GDM1 (cell line): Measurements from ENCODE around the gene TBX10.
"Not testable (repeated sequence)": the region's sequence is repeated elsewhere in the genome, so short reads cannot be mapped to it uniquely, and the experiment has no call there.

Source experiments
- DNase-seq: peaks from one replicate; lab custom pipeline; 2025; lab: John Stamatoyannopoulos, UW

TBX10 gene

DNA sequence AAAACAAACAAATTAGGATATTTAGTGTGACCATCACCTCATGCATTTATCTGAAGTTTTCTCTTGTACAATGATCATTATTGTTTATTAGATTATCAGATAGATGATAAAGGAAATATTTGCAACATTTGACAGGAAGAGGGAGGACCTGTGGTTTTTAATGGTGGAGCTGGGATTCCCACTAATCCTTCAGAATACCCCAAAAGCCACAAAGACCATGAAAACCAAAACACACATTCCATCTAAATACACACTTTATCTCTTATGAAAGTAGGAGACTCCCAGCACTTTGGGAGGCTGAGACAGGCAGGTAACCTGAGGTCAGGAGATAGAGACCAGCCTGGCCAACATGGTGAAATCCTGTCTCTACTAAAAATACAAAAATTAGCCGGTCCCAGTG is 40.4 kb downstream of the TBX10 start:
- no peak for DNase-seq

DNA sequence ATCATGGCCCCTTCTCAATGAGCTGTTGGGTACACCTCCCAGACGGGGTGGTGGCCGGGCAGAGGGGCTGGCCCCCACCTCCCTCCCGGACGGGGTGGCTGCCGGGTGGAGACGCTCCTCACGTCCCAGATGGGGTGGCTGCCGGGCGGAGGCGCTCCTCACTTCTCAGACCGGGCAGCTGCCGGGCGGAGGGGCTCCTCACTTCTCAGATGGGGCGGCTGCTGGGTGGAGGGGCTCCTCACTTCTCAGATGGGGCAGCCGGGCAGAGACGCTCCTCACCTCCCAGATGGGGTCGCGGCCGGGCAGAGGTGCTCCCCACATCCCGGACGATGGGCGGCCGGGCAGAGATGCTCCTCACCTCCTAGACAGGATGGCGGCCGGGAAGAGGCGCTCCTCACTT is 41.6 kb downstream of the TBX10 start:
- DNase-seq: not testable (repeated sequence)

DNA sequence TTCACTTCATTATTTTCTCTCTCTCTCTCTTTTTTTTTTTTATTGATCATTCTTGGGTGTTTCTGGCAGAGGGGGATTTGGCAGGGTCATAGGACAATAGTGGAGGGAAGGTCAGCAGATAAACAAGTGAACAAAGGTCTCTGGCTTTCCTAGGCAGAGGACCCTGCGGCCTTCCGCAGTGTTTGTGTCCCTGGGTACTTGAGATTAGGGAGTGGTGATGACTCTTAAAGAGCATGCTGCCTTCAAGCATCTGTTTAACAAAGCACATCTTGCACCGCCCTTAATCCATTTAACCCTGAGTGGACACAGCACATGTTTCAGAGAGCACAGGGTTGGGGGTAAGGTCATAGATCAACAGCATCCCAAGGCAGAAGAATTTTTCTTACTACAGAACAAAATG is 42.1 kb downstream of the TBX10 start:
- not testable (repeated sequence) for DNase-seq

DNA sequence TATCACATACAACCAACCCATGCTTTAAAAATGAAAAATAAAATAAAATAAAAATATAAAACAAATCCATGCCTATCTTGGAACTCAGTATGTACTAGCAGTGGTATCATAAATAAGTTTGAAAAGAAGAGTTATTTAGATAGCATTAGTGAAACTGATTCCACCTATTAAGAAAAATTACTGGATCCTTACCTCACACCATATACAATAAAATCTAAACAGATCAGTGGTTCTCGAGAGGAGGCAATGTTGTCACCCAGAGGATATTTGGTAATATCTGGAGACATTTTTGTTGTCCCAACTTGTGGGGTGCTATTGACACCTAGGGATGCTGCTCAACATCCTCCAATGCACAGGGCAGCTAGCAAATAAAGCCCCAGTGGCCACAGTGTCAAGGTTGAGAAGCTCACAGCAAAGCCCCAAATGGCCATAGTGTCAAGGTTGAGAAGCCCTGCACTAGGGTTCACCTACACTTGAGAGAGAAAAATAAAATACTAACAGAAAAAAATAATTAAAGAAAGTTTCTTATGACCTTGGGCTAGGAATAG is 42.7 kb downstream of the TBX10 start:
- no peak for DNase-seq

DNA sequence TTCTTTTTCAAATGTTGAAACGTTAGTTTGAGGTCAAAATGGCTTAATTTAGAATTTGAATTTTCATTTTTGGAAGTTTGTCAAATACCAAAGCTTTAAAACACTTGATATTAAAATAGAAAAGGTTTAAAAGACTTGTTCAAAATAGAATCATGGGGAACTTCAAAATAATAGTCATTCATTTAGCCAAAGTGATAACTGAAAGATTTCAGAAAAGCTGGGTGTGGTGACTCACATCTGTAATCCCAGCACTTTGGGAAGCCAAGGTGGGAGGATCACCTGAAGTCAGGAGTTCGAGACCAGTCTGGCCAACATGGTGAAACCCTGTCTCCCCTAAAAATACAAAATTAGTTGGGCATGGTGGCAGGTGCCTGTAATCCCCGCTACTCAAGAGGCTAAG is 45.1 kb downstream of the TBX10 start:
- no peak for DNase-seq

DNA sequence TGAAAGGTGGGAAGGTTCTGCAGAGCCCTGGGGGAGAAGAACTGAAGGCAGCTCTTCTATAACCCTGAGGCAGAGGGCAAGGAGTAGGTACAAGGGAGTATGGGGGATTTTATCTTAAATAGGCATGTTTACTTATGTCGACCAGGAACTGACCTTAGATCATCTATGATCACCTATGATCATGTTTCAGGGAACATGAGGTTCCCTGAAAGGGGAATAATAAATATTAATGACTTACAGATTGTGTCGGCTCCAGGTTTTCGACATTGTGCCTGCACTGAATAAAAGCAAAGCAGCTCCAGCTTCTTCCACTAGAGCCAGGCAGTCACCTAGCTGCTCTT is 46.0 kb downstream of the TBX10 start:
- no peak for DNase-seq

DNA sequence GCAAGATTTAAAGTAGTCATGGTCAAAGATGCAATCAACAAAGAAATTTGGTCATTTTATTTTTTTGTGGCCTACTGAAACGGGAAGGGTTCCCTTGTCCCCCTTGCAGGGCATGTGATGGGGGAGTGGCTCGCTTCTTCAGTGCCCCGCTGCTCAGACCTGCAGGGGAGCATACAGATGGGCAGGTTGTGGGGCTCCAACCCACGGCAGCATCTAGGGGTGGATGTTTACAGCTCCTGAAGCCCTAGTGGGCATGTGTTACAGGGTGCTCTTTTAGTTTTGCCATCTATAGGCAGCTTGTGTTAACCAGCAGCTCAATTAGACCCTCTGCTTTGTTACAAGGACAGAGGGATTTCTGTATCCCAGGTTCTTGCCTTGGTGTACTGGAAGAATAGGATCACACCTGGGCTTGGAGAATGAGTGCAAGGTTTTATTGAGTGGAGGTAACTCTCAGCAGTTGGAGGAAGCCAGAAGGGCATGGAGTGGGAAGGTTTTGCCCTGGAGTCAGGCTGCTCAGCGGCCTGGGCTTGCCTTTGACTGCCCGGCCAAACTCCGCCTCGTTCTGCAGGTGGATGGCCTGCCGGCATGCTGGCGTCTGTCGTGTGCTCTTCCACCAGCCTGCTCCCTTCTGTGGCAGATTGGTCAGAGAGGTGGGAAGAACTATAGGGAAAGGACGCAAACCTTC is 46.5 kb downstream of the TBX10 start:
- DNase-seq: no peak

DNA sequence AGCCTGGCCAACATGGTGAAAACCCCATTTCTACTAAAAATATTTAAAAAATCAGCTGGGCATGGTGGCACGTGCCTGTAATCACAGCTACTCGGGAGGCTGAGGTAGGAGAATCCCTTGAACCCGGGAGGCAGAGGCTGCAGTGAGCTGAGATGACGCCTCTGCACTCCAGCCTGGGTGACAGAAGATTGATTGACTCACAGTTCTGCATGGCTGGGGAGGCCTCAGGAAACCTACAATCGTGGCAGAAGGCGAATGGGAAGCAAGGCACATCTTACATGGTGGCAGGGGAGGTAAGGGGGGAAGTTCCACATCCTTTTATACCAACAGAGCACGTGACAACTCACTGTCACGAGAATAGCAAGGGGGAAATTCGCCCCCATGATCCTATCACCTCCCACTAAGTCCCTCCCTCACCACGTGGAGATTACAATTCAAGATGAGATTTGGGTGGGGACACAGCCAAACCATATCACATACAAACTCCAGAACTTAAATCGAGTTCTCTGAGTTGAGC is 50.6 kb downstream of the TBX10 start:
- not testable (repeated sequence) for DNase-seq

DNA sequence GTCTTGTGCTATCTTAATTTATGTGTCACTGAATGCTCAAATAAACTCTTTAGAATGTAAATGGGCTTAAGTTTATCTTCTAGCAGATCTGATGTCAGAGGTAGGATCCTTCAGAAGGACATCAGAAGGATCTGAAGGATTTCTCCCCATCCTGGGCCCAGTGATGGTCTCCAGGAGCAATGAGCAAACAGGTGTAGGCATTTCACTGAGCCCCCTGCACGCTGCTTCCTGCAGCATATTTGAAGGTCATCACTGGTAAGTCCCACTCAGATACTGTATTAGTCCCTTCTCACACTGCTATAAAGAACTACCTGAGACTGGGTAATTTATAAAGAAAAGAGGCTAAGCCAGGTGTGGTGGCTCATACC is 51.4 kb downstream of the TBX10 start:
- DNase-seq: no peak

DNA sequence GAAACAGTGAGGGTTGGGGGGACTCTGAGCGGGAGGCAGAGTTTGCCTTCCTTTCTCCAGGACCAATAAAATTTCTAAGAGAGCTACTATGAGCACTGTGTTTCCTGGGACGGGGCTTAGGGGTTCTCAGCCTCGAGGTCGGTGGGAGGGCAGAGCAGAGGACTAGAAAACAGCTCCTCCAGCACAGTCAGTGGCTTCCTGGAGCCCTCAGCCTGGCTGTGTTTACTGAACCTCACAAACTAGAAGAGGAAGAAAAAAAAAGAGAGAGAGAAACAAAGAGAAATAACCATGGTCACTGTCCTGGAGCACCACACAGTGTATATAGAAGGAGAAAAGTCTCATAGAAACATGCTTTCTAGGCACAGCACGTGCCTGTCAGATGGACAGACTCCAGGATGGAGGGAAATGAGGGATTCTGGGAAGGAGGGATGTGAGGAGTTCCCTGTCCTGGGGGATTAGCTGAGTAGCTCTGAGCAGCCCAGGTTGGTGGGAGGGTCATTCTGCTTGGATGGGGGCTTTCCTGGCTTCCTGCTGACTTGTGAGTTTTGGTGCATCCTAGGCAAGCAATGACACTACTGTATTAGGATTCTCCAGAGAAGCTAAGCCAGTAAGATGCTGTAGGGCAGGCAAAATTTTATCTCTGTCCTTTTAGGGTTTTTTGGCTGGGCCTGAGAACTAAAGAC is 52.9 kb downstream of the TBX10 start:
- DNase-seq: no peak

DNA sequence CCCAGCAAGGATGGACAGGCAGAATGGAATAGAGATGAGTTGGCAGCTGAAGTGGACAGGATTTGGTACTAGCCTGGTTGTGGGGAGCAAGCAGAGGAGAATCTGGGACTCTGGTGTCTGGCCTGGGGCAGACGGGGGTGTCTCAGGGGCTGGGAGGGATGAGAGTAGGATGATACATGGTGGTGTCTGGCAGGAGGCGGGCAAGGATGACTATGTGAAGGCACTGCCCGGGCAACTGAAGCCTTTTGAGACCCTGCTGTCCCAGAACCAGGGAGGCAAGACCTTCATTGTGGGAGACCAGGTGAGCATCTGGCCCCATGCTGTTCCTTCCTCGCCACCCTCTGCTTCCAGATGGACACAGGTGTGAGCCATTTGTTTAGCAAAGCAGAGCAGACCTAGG is 53.7 kb downstream of the TBX10 start:
- no peak for DNase-seq

DNA sequence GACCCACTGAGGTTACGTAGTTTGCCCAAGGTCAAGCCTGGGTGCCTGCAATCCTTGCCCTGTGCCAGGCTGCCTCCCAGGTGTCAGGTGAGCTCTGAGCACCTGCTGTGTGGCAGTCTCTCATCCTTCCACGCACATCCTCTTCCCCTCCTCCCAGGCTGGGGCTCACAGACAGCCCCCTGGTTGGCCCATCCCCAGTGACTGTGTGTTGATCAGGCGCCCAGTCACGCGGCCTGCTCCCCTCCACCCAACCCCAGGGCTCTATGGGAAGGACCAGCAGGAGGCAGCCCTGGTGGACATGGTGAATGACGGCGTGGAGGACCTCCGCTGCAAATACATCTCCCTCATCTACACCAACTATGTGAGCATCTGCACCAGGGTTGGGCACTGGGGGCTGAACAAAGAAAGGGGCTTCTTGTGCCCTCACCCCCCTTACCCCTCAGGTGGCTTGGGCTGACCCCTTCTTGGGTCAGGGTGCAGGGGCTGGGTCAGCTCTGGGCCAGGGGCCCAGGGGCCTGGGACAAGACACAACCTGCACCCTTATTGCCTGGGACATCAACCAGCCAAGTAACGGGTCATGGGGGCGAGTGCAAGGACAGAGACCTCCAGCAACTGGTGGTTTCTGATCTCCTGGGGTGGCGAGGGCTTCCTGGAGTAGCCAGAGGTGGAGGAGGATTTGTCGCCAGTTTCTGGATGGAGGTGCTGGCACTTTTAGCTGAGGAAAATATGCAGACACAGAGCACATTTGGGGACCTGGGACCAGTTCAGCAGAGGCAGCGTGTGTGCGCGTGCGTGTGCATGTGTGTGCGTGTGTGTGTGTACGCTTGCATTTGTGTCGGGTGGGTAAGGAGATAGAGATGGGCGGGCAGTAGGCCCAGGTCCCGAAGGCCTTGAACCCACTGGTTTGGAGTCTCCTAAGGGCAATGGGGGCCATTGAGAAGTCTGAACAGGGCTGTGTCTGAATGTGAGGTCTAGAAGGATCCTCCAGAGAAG is 54.4 kb downstream of the TBX10 start:
- DNase-seq: no peak

DNA sequence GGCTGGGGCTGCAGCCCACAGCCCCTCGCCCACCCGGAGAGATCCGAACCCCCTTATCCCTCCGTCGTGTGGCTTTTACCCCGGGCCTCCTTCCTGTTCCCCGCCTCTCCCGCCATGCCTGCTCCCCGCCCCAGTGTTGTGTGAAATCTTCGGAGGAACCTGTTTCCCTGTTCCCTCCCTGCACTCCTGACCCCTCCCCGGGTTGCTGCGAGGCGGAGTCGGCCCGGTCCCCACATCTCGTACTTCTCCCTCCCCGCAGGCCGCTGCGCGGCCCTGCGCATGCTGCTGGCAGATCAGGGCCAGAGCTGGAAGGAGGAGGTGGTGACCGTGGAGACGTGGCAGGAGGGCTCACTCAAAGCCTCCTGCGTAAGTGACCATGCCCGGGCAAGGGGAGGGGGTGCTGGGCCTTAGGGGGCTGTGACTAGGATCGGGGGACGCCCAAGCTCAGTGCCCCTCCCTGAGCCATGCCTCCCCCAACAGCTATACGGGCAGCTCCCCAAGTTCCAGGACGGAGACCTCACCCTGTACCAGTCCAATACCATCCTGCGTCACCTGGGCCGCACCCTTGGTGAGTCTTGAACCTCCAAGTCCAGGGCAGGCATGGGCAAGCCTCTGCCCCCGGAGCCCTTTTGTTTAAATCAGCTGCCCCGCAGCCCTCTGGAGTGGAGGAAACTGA is 55.2 kb downstream of the TBX10 start:
- DNase-seq: peak; percentile 56

DNA sequence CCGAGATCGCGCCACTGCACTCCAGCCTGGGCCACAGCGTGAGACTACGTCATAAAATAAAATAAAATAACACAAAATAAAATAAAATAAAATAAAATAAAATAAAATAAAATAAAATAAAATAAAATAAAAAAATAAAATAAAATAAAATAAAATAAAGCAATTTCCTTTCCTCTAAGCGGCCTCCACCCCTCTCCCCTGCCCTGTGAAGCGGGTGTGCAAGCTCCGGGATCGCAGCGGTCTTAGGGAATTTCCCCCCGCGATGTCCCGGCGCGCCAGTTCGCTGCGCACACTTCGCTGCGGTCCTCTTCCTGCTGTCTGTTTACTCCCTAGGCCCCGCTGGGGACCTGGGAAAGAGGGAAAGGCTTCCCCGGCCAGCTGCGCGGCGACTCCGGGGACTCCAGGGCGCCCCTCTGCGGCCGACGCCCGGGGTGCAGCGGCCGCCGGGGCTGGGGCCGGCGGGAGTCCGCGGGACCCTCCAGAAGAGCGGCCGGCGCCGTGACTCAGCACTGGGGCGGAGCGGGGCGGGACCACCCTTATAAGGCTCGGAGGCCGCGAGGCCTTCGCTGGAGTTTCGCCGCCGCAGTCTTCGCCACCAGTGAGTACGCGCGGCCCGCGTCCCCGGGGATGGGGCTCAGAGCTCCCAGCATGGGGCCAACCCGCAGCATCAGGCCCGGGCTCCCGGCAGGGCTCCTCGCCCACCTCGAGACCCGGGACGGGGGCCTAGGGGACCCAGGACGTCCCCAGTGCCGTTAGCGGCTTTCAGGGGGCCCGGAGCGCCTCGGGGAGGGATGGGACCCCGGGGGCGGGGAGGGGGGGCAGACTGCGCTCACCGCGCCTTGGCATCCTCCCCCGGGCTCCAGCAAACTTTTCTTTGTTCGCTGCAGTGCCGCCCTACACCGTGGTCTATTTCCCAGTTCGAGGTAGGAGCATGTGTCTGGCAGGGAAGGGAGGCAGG is 56.0 kb downstream of the TBX10 start, which contains the start of gene GSTP1:
Gene GSTP1, plus strand, starts transcription at position 566 of the 958 bp plus-strand sequence. Its CDS starts 32 bp downstream, at position 598.
- peak; percentile 92 for DNase-seq

DNA sequence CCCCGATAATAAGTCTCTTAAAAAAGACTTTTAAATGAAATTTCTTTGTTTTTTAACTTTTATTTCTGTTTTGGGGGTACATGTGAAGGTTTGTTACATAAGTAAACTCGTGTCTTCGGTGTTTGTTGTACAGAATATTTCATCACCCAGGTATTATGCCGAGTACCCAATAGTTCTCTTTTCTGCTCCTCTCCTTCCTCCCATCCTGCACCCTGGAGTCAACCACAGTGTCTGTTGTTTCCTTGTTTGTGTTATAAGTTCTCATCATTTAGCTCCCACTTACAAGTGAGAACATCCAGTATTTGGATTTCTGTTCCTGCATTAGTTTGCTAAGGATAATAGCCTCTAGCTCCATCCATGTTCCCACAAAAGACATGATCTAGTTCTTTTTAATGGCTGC is 57.6 kb downstream of the TBX10 start:
- DNase-seq: no peak

DNA sequence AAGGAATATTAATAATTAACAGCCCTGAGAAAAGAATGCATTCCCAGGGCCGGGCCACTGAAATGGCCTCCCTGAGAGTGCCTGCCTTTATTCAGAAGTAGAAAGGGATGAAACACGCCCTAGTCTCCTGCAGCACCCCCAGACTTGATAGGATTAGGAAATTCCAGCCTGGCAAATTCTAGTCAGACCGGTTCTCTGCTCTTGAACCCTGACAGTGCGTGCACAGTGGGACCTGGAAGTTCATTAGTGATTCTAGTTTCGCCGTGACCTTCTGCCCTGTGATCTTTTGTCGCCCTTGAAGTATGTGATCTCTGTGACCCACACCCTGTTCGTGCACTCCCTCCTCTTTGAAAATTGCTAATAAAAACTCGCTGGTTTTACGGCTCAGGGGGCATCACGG is 58.1 kb downstream of the TBX10 start:
- no peak for DNase-seq
